Mesendoderm (in vitro differentiated cells): ENCODE results near the gene CNTNAP4.

Experiments used
- DNase-seq: peaks from one replicate; pipeline ENCODE4 v3.0.0; 2013
- H2AK5ac ChIP-seq: 2 replicates; pipeline ENCODE4 v1.6.1; 2013; ENCODE audit warnings: low read length, inconsistent platforms
- H2BK120ac ChIP-seq: 2 replicates; pipeline ENCODE4 v1.6.1; 2013; ENCODE audit warnings: low read depth, mild to moderate bottlenecking, low read length, moderate library complexity, mixed read lengths
- H2BK15ac ChIP-seq: replicated peaks from 2 replicates; pipeline ENCODE4 v1.6.1; 2013; ENCODE audit warnings: low read depth, mild to moderate bottlenecking, moderate library complexity
- H2BK5ac ChIP-seq: 2 replicates; pipeline ENCODE4 v1.6.1; 2013; ENCODE audit warnings: low read length, inconsistent platforms
- H3K18ac ChIP-seq: 2 replicates; pipeline ENCODE4 v1.6.1; 2013; ENCODE audit warnings: mild to moderate bottlenecking, low read length, mixed read lengths
- H3K23ac ChIP-seq: one replicate; pipeline ENCODE4 v1.6.1; 2013; ENCODE audit warnings: low read length
- H3K27ac ChIP-seq: 2 replicates; pipeline ENCODE4 v1.5.1; 2013; ENCODE audit warnings: low read depth, mild to moderate bottlenecking, inconsistent platforms, low read length, moderate library complexity
- H3K27me3 ChIP-seq: 2 replicates; pipeline ENCODE4 v1.6.1; 2013; ENCODE audit warnings: low read length, control low read depth, mild to moderate bottlenecking, inconsistent platforms; ENCODE audit not compliant: insufficient read depth, poor library complexity
- H3K36me3 ChIP-seq: 2 replicates; pipeline ENCODE4 v1.6.1; 2013; ENCODE audit warnings: low read length, inconsistent platforms; ENCODE audit not compliant: control insufficient read depth, insufficient read depth
- H3K4ac ChIP-seq: one replicate; pipeline ENCODE4 v1.6.1; 2013; ENCODE audit warnings: low read depth, mild to moderate bottlenecking, low read length, moderate library complexity
- H3K4me1 ChIP-seq: 2 replicates; pipeline ENCODE4 v1.6.1; 2013; ENCODE audit warnings: low read depth, low read length, inconsistent platforms; ENCODE audit not compliant: control insufficient read depth
- H3K4me2 ChIP-seq: 2 replicates; pipeline ENCODE4 v1.6.1; 2013; ENCODE audit warnings: low read length
- H3K4me3 ChIP-seq: 2 replicates; pipeline ENCODE4 v1.5.1; 2013; ENCODE audit warnings: mild to moderate bottlenecking, low read length
- H3K56ac ChIP-seq: one replicate; pipeline ENCODE4 v1.6.1; 2013; ENCODE audit warnings: low read length
- H3K79me1 ChIP-seq: 2 replicates; pipeline ENCODE4 v1.6.1; 2013; ENCODE audit warnings: low read length, inconsistent platforms
- H3K79me2 ChIP-seq: 2 replicates; pipeline ENCODE4 v1.6.1; 2013; ENCODE audit warnings: mild to moderate bottlenecking, low read length; ENCODE audit not compliant: control insufficient read depth, insufficient read depth
- H3K9ac ChIP-seq: 2 replicates; pipeline ENCODE4 v1.6.1; 2013; ENCODE audit warnings: low read length, inconsistent platforms
- H4K5ac ChIP-seq: one replicate; pipeline ENCODE4 v1.6.1; 2013; ENCODE audit warnings: low read length
- H4K8ac ChIP-seq: one replicate; pipeline ENCODE4 v1.6.1; 2013; ENCODE audit warnings: low read depth, mild to moderate bottlenecking, control low read depth, low read length, moderate library complexity
- WGBS: extraction: QIAGEN DNeasy Blood & Tissue Kit; methylation state at CpG from one replicate; pipeline ENCODE4 v1.1.7; 2013; ENCODE audit warnings: low lambda C conversion rate, missing lambda C conversion rate; ENCODE audit not compliant: insufficient coverage; ENCODE audit errors: extremely low coverage; 5-methylcytosine and 5-hydroxymethylcytosine counted together

The CNTNAP4 gene

GRCh38 chr16:76445815-76446214 lies 168.6 kb downstream of the CNTNAP4 start:
- H2BK15ac ChIP-seq = no peak overlapping the region
- no peak overlapping the region for H3K9ac ChIP-seq
- no CpG with 5 or more reads among the region's 3 CpGs for WGBS
- no peak overlapping the region for H4K8ac ChIP-seq
- no peaks in the 10 kb centered on the region for H3K27me3 ChIP-seq
- no peak overlapping the region for H3K27ac ChIP-seq
- H2AK5ac ChIP-seq = no peak overlapping the region
- H2BK5ac ChIP-seq = no peak overlapping the region
- H3K4ac ChIP-seq = no peak overlapping the region
- no peaks in the 10 kb centered on the region for H3K36me3 ChIP-seq
- H3K56ac ChIP-seq = no peak overlapping the region
- H2BK120ac ChIP-seq = no peak overlapping the region
- H3K4me3 ChIP-seq = no peak overlapping the region
- DNase-seq = no peak
- H3K4me1 ChIP-seq = no peaks in the 10 kb centered on the region
- no peak overlapping the region for H3K18ac ChIP-seq
- no peaks in the 10 kb centered on the region for H3K79me1 ChIP-seq
- H3K79me2 ChIP-seq = no peaks in the 10 kb centered on the region
- H3K4me2 ChIP-seq = no peak overlapping the region
- no peak overlapping the region for H3K23ac ChIP-seq
- no peak overlapping the region for H4K5ac ChIP-seq

- H3K18ac ChIP-seq = no peak overlapping the region
- H3K27ac ChIP-seq = no peak overlapping the region
- no peaks in the 10 kb centered on the region for H3K27me3 ChIP-seq
- H3K9ac ChIP-seq = no peak overlapping the region
- H3K79me2 ChIP-seq = no peaks in the 10 kb centered on the region
- H2BK15ac ChIP-seq = no peak overlapping the region
- H3K23ac ChIP-seq = no peak overlapping the region
- no peak overlapping the region for H3K56ac ChIP-seq
- no peak overlapping the region for H2BK5ac ChIP-seq
- H3K36me3 ChIP-seq = no peaks in the 10 kb centered on the region
- no CpG with 5 or more reads among the region's 3 CpGs for WGBS
- no peak for DNase-seq
- H3K4me3 ChIP-seq = no peak overlapping the region
- H2BK120ac ChIP-seq = no peak overlapping the region
- H3K4me1 ChIP-seq = no peaks in the 10 kb centered on the region
- H4K5ac ChIP-seq = no peak overlapping the region
- no peak overlapping the region for H4K8ac ChIP-seq
- no peaks in the 10 kb centered on the region for H3K79me1 ChIP-seq
- H3K4ac ChIP-seq = no peak overlapping the region
- H2AK5ac ChIP-seq = no peak overlapping the region
- no peak overlapping the region for H3K4me2 ChIP-seq
These were observed 169.1 kb downstream of the CNTNAP4 start for GRCh38 chr16:76446251-76446650.

DNA sequence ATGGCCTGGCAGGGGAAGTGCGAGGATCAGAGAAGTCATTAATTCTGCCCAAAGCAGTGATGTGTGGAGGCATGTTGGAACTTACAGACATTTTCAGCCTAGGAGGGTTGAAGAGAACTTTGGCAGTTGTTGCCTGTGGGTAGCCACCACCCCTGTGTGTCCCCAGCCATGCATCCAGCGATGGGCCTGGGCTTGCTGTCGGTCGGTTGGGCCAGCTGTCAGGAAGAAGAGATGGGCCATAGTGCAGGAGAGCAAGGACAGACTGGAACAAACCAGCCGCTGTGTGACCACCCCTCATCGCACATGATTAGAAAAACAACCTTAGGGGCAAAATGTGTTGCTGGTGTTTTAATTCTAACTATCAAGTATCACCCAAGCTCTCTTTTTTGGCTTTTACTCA lies 173.7 kb downstream of the CNTNAP4 start:
- no peak overlapping the region for H3K4ac ChIP-seq

DNA sequence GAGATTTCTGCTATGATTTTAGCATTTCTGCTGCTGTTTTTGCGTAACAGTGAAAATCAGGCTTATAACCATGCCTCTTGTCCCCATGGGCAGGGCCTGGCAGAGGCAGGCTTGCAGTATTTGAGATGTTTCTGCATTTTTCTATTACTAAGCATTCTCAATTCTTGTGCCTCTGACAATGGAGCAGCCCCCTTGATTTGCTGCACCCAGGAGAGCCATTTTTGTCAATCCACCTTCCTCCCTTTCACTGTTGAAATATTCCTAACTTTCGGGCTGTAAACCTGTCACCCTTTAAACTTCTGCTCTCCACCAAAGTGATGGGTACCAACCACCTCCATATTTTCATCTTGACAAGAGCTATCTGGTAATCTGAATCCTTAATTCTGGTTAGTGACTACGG lies 178.1 kb downstream of the CNTNAP4 start:
- H3K9ac ChIP-seq = no peak overlapping the region
- no peaks in the 10 kb centered on the region for H3K27me3 ChIP-seq
- H3K4me3 ChIP-seq = no peak overlapping the region
- H3K36me3 ChIP-seq = no peaks in the 10 kb centered on the region
- H2BK120ac ChIP-seq = no peak overlapping the region
- no peak overlapping the region for H3K23ac ChIP-seq
- no peak overlapping the region for H2AK5ac ChIP-seq
- no peak for DNase-seq
- H3K18ac ChIP-seq = no peak overlapping the region
- H2BK5ac ChIP-seq = no peak overlapping the region
- H3K4me1 ChIP-seq = no peaks in the 10 kb centered on the region
- H3K27ac ChIP-seq = no peak overlapping the region
- H3K79me2 ChIP-seq = no peaks in the 10 kb centered on the region
- H4K5ac ChIP-seq = no peak overlapping the region
- no CpG with 5 or more reads among the region's 3 CpGs for WGBS
- no peak overlapping the region for H3K4me2 ChIP-seq
- H3K4ac ChIP-seq = no peak overlapping the region
- no peaks in the 10 kb centered on the region for H3K79me1 ChIP-seq
- no peak overlapping the region for H4K8ac ChIP-seq
- H3K56ac ChIP-seq = no peak overlapping the region
- H2BK15ac ChIP-seq = no peak overlapping the region

More for the DNA sequence above, 173.7 kb downstream of the CNTNAP4 start:
- Histone ChIP-seq H3K56ac (no peak overlapping the region), H3K18ac (no peak overlapping the region), H3K23ac (no peak overlapping the region), H2AK5ac (no peak overlapping the region), H3K27me3 (no peaks in the 10 kb centered on the region), H3K4me3 (no peak overlapping the region), H2BK5ac (no peak overlapping the region), H2BK15ac (no peak overlapping the region), H3K27ac (no peak overlapping the region), H4K8ac (no peak overlapping the region), H2BK120ac (no peak overlapping the region), H3K79me2 (no peaks in the 10 kb centered on the region), H3K9ac (no peak overlapping the region), H3K79me1 (no peaks in the 10 kb centered on the region), H3K4me1 (no peaks in the 10 kb centered on the region), H3K4me2 (no peak overlapping the region), H4K5ac (no peak overlapping the region), H3K36me3 (no peaks in the 10 kb centered on the region)
- WGBS = no CpG with 5 or more reads among the region's 6 CpGs
- DNase-seq = no peak

GRCh38 chr16:76456016-76456415 lies 178.8 kb downstream of the CNTNAP4 start:
- Histone ChIP-seq H3K36me3 (no peaks in the 10 kb centered on the region), H3K9ac (no peak overlapping the region), H2AK5ac (no peak overlapping the region), H2BK120ac (no peak overlapping the region), H4K5ac (no peak overlapping the region), H4K8ac (no peak overlapping the region), H3K23ac (no peak overlapping the region), H2BK15ac (no peak overlapping the region), H2BK5ac (no peak overlapping the region), H3K79me1 (no peaks in the 10 kb centered on the region), H3K4me3 (no peak overlapping the region), H3K4me1 (no peaks in the 10 kb centered on the region), H3K4ac (no peak overlapping the region), H3K79me2 (no peaks in the 10 kb centered on the region), H3K27me3 (no peaks in the 10 kb centered on the region), H3K56ac (no peak overlapping the region), H3K4me2 (no peak overlapping the region), H3K27ac (no peak overlapping the region), H3K18ac (no peak overlapping the region)
- DNase-seq = no peak
- WGBS = no CpG with 5 or more reads among the region's 5 CpGs

DNA sequence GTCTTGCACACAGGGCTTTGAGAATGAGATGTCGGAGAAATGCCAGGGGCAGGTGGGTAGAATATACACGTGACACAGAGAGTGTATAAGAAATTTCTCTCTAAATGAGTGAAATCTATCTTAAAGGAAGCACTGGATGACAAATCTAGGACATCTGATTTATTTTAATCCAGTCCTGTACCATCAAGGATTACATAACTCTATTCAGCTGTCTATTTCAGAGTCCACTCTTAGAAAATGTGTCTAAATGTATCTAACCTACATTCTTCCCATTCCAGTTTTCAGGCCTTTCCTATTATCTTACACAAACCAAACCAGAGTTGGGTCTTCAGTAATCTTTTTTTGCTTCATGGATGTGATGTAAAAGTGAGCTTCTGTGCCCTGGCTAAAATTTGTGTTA lies 181.9 kb downstream of the CNTNAP4 start:
- DNase-seq = no peak
- Histone ChIP-seq H2BK120ac (no peak overlapping the region), H3K4me2 (no peak overlapping the region), H3K4me1 (no peaks in the 10 kb centered on the region), H3K4me3 (no peak overlapping the region), H3K23ac (no peak overlapping the region), H3K56ac (no peak overlapping the region), H4K8ac (no peak overlapping the region), H3K9ac (no peak overlapping the region), H3K79me1 (no peaks in the 10 kb centered on the region), H3K79me2 (no peaks in the 10 kb centered on the region), H4K5ac (no peak overlapping the region), H3K27me3 (no peaks in the 10 kb centered on the region), H2BK5ac (no peak overlapping the region), H3K27ac (no peak overlapping the region), H2AK5ac (no peak overlapping the region), H3K4ac (no peak overlapping the region), H2BK15ac (no peak overlapping the region), H3K36me3 (no peaks in the 10 kb centered on the region), H3K18ac (no peak overlapping the region)
- no CpG with 5 or more reads among the region's 2 CpGs for WGBS
